Sigmoid colon (tissue), 7 donors: Measurements from ENCODE around the gene ENHO. TPM values are rescaled to one million over a fixed set of nuclear protein-coding genes. Genes with fewer than 3 reads are reported as not detected.

Source experiments
- DNase-seq: peaks from one replicate; pipeline ENCODE4 v3.0.0-alpha.2; 2019
- H3K27ac ChIP-seq, 4 donors: fragments of 200-600 bp; sonication (generic); one replicate each; pipeline ENCODE4 v1.5.1; 2016 to 2019; ENCODE audit warnings: mild to moderate bottlenecking in 1 of 4
- H3K27me3 ChIP-seq, 3 donors: fragments of 200-600 bp; sonication (generic); one replicate each; pipeline ENCODE4 v1.5.1; 2019; ENCODE audit warnings: mild to moderate bottlenecking in 1 of 3
- H3K36me3 ChIP-seq, 4 donors: fragments of 200-600 bp; sonication (generic); one replicate each; pipeline ENCODE4 v1.5.1; 2016 to 2019
- H3K4me1 ChIP-seq, 4 donors: fragments of 200-600 bp; sonication (generic); one replicate each; pipeline ENCODE4 v1.5.1; 2017 to 2019
- H3K4me3 ChIP-seq, 4 donors: fragments of 200-600 bp; sonication (generic); one replicate each; pipeline ENCODE4 v1.5.1; 2017 to 2019; ENCODE audit warnings: mild to moderate bottlenecking in 2 of 4, moderate library complexity in 1 of 4
- H3K9me3 ChIP-seq, 4 donors: fragments of 200-600 bp in 3 of 4; sonication (generic) in 3 of 4; one replicate each; pipeline versions ENCODE4 v1.5.1 to v1.6.1; 2013 to 2019
- EP300 ChIP-seq, 4 donors: sonication (generic); formaldehyde crosslinking; IDR thresholded peaks; one replicate each; pipeline ENCODE4 v1.6.1; 2017; ENCODE audit warnings: antibody characterized with exemption in 4 of 4
- POLR2A ChIP-seq, 2 donors: fragments of 450-650 bp; IDR thresholded peaks; one replicate each; pipeline ENCODE4 v1.6.1; 2016; ENCODE audit warnings: antibody characterized with exemption in 2 of 2, mild to moderate bottlenecking in 2 of 2, moderate library complexity in 2 of 2
- POLR2AphosphoS5 ChIP-seq, 4 donors: sonication (generic); formaldehyde crosslinking; IDR thresholded peaks; one replicate each; pipeline ENCODE4 v1.6.1; 2017; ENCODE audit warnings: antibody characterized with exemption in 4 of 4
- WGBS, 2 donors: extraction: QIAGEN DNeasy Blood & Tissue Kit; methylation state at CpG; one replicate each; pipeline ENCODE4 v1.1.7; 2013; 5-methylcytosine and 5-hydroxymethylcytosine counted together
- intact Hi-C: fragments of 100-400 bp; cut with DNase I; formaldehyde crosslinking; loops from one replicate; pipeline ENCODE4 v1.15.1; 2023
- polyA plus RNA-seq, 3 donors: library from polyadenylated mRNA; stranded (reverse); fragments of 200-250 nt; gene quantifications; one replicate each; pipeline ENCODE4 v1.2.3, GENCODE V29; 2013
- total RNA-seq, 4 donors: library from RNA; depleted of rRNA; stranded (reverse); fragments of >200 nt; gene quantifications; one replicate each; pipeline ENCODE4 v1.1.0, GENCODE V29; 2016
- TF ChIP-seq, protein P1 (sequence below), 4 experiments: fragments of 450-650 bp in 3 of 4; fragments of 200-600 bp in 1 of 4; IDR thresholded peaks; one replicate each; pipeline ENCODE4 v1.5.1; 2016 to 2019; ENCODE audit warnings: antibody characterized with exemption in 4 of 4, mild to moderate bottlenecking in 3 of 4, moderate library complexity in 2 of 4
- donor health status: healthy with polysubstance abuse.
- donor health status: Bipolar disorder and iron deficiency.
- donor health status: healthy.

Gene ENHO
- total and polyA plus RNA-seq, 7 donors: 1.9 to 7.4 (median 4.3) TPM; not detected in 3

GRCh38 chr9:34505370-34506120 is 17.2 kb downstream of the ENHO start:
- Histone ChIP-seq H3K36me3 (no peaks in the 10 kb centered on the region), H3K27me3 (no peaks in the 10 kb centered on the region), H3K4me1 (peaks cover 0 to 29% (median 25%) of the 10 kb centered on the region in 4 donors), H3K27ac (no peak overlapping the region), H3K4me3 (no peak overlapping the region), H3K9me3 (no peaks in the 10 kb centered on the region)
- TF ChIP-seq EP300 (IDR thresholded peaks at IDR 0.05) (no peak), POLR2AphosphoS5 (IDR thresholded peaks at IDR 0.05) (no peak), POLR2A (IDR thresholded peaks at IDR 0.05) (no peak)
- TF ChIP-seq, protein P1, sequence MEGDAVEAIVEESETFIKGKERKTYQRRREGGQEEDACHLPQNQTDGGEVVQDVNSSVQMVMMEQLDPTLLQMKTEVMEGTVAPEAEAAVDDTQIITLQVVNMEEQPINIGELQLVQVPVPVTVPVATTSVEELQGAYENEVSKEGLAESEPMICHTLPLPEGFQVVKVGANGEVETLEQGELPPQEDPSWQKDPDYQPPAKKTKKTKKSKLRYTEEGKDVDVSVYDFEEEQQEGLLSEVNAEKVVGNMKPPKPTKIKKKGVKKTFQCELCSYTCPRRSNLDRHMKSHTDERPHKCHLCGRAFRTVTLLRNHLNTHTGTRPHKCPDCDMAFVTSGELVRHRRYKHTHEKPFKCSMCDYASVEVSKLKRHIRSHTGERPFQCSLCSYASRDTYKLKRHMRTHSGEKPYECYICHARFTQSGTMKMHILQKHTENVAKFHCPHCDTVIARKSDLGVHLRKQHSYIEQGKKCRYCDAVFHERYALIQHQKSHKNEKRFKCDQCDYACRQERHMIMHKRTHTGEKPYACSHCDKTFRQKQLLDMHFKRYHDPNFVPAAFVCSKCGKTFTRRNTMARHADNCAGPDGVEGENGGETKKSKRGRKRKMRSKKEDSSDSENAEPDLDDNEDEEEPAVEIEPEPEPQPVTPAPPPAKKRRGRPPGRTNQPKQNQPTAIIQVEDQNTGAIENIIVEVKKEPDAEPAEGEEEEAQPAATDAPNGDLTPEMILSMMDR (IDR thresholded peaks at IDR 0.05): no peak
- intact Hi-C loops: no loop called here
- WGBS, 2 donors: 80 to 87% methylated on average over 5 of the region's 5 CpGs
- peak; percentile 32 for DNase-seq

DNA sequence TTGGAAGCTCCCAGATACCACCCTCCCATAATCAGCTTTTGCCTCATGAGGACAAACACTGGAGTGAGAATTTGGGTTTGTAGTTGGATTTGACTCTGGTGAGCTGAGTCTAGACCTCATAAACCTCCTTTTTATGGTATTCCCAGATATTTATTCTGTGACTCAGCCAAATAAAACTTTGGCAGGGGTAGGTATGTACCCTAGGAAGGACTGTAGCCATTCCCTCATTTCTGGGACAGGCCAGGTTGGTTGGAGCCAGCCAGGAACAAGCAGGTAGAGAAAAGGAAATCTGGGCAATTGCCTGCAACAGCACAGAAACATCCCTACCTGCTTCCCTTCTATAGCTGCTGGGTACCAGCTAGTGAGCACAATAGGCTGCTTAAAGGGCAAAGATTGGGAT is 19.4 kb downstream of the ENHO start:
- intact Hi-C loops: loop anchor here (5.0 kb wide), 2 partner anchors 46 to 171 kb away; partner anchors contain the start of genes DNAI1 and FAM219A

DNA sequence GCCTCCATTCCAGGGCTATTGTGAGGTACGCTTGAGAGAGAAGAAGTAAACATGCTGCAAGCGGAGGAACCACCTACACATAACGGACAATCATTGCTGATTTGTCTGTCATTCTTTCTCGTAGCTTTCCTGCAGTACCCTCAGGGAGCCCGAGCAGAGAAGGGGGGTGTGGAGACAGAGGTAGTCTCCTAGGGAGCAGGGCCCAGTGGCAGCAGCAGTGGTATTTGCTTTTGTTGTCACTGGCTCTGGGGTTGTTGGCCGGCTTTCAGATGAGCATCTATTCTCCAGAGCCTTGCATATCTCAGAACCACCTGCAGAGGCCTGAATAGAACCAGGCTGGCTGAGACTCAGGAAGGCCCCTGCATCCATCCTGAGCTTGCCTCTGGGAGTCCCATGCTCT is 19.9 kb downstream of the ENHO start:
- H3K27me3 ChIP-seq: no peaks in the 10 kb centered on the region
- TF ChIP-seq EP300 (IDR thresholded peaks at IDR 0.05) (no peak), POLR2A (IDR thresholded peaks at IDR 0.05) (no peak), POLR2AphosphoS5 (IDR thresholded peaks at IDR 0.05) (no peak)
- TF ChIP-seq, protein P1 (IDR thresholded peaks at IDR 0.05): no peak
- H3K9me3 ChIP-seq: no peaks in the 10 kb centered on the region
- WGBS, 2 donors: 75 to 77% methylated on average over 6 of the region's 6 CpGs
- intact Hi-C loops: loop anchor here (5.0 kb wide), 2 partner anchors 46 to 171 kb away; partner anchors contain the start of genes DNAI1 and FAM219A
- H3K4me1 ChIP-seq: peaks cover 0 to 29% (median 25%) of the 10 kb centered on the region in 4 donors
- no peak for DNase-seq
- no peaks in the 10 kb centered on the region for H3K36me3 ChIP-seq
- no peak overlapping the region for H3K4me3 ChIP-seq
- peak overlapping the region in 3 of 4 donors; percentile 35 to 67 (median 51) for H3K27ac ChIP-seq

More for the DNA sequence above, 19.4 kb downstream of the ENHO start:
- Histone ChIP-seq H3K4me1 (peaks cover 0 to 29% (median 25%) of the 10 kb centered on the region in 4 donors), H3K27me3 (no peaks in the 10 kb centered on the region), H3K27ac (no peak overlapping the region), H3K4me3 (no peak overlapping the region), H3K36me3 (no peaks in the 10 kb centered on the region), H3K9me3 (no peaks in the 10 kb centered on the region)
- DNase-seq: peak; percentile 7
- TF ChIP-seq, protein P1 (IDR thresholded peaks at IDR 0.05): no peak
- no peak for TF ChIP-seq POLR2A (IDR thresholded peaks at IDR 0.05)
- TF ChIP-seq EP300 (IDR thresholded peaks at IDR 0.05): no peak
- no peak for TF ChIP-seq POLR2AphosphoS5 (IDR thresholded peaks at IDR 0.05)

GRCh38 chr9:34502471-34502870 is 20.3 kb downstream of the ENHO start:
- 63 to 68% methylated on average over 10 of the region's 10 CpGs for WGBS, 2 donors
- peak overlapping the region in 3 of 4 donors; percentile 35 to 67 (median 51) for H3K27ac ChIP-seq
- no peak for TF ChIP-seq POLR2A (IDR thresholded peaks at IDR 0.05)
- TF ChIP-seq EP300 (IDR thresholded peaks at IDR 0.05): no peak
- no peak for TF ChIP-seq POLR2AphosphoS5 (IDR thresholded peaks at IDR 0.05)
- TF ChIP-seq, protein P1 (IDR thresholded peaks at IDR 0.05): no peak
- H3K9me3 ChIP-seq: no peaks in the 10 kb centered on the region
- H3K4me3 ChIP-seq: no peak overlapping the region
- no peaks in the 10 kb centered on the region for H3K36me3 ChIP-seq
- peaks cover 0 to 29% (median 25%) of the 10 kb centered on the region in 4 donors for H3K4me1 ChIP-seq
- intact Hi-C loops: loop anchor here (5.0 kb wide), 2 partner anchors 45 to 170 kb away; partner anchors contain the start of genes DNAI1 and FAM219A
- H3K27me3 ChIP-seq: no peaks in the 10 kb centered on the region
- no peak for DNase-seq
